Left lobe of liver (tissue), 2 donors: ENCODE data around the gene CXCR6. TPM values are rescaled to one million over a fixed set of nuclear protein-coding genes. Genes with fewer than 3 reads are reported as not detected.

Experiments used
- ATAC-seq: fragments of 200-7000 bp; cut with Tn5 transposase; one replicate; pipeline ENCODE4 v1.9.1; 2020; ENCODE audit warnings: mild to moderate bottlenecking, moderate library complexity
- DNase-seq: peaks from one replicate; pipeline ENCODE4 v3.0.0-alpha.2; 2020; ENCODE audit warnings: low spot score
- total RNA-seq: library from RNA; stranded (reverse); gene quantifications from one replicate; pipeline ENCODE4 v1.2.1, GENCODE V29; 2021
- donor health status: DM: no; HTN: no; CAD: no; lungs with moderate emphysema.
- donor health status: DM: no; HTN: yes; CAD: no.

The CXCR6 gene
- total RNA-seq, 1 donor from 2014 or later, result not detected

DNA sequence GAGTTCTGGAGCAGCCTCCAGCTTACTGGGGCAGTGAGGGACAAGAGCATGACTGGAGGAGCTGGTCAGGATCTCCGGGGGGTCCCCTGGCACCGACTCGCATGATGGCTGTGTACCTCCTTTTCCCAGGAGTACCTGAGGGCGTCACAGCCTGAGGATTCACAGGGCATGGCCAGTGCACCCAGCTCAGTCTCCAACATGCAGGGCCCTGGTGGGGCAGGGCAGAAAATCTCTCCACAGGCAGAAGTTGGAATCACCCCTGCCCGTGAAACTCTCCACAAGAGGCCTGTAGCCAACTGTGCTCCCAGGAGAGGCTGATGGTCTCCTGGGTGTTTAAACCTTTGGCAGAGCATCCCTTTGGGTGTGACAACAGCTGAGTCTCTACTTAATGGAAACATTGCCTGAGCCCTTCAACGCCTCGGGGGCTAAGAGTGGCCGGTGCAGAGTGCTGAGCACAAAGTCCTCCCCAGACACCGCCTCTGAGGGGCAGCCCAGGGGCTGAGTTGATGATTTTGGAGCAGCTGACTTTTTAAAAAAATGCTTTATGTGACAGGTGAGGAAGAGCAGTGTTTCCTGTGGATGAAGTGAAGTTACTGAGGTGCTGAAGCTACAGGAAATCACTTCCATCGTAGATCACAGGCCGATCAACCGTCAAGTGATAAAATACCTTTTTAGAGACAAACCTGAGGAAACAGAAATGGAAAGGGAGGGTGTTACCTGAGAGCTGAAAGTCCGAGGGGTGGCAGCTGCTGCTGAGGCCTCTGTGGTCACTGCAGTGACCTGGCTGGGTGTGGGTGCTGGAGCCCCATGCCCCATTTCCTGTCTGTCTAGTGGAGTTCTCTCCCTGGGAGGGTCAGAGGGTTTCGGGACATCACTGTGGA, 21.9 kb upstream of the CXCR6 start:
- no peak for ATAC-seq
- no peak for DNase-seq

DNA sequence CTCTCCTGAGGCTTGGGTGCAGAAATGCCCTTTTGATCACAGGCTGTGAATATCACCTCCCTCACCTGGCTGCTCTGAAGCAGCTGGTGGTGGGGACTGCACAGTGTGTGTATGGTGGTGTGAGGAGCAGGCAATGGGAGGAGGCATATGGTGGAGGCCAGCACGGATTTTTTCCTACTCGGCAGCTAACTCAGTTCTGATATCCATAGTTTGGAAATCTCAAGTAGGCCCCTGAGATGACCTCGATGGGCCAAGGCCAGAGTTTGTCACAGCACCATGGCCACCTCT, 21.3 kb upstream of the CXCR6 start:
- no peak for ATAC-seq
- DNase-seq, result no peak

DNA sequence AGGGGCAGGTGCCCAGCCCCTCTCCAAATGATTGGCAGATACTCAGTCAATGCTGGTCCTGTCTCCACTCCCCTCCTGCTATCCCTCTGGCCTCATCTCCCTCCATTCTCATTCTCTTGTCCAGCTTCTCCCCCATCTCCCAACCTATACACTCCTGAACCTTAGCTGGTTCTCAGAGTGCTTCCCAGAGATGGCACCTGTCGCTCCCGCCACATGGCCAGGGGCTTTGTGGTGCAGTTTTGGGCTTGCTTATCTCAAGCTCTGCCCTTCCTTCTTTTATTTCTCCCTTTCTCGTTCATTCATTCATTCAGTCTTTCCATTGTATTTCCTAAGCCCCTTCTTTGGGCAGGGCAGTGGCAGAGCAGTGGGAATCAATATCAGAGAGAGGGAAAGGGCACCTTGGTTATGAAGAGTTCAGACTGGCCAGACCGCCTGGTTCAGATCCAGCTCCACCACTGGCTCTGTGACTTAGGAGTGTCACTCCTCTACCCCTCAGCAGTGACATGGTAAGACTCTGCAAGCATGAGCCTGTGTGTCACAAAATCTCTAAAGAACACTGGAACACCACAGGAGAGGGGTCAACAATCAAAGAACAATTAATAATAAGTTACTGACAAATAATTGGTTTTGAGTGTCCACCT, 20.2 kb upstream of the CXCR6 start:
- DNase-seq (no peak), ATAC-seq (no peak)

DNA sequence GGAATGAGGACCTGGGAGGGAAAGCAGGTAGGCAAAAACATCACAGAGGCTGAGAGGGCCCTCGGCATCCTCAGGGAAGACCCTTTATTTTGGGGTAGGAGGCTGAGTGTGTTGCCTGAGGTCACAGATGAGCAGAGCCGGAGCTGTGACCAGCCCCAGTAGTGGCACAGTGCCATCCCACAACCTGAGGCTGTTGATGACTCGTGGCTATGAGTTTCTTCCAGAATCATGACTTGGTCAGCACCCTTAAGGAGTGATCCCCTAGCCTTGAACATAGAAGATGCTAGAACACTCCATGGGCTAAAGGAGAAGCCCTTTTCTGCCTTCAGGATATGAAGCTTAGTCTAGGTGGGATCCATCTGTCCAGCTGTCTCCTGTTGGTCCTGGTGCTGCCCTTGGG, 19.5 kb upstream of the CXCR6 start:
- no peak for ATAC-seq

DNA sequence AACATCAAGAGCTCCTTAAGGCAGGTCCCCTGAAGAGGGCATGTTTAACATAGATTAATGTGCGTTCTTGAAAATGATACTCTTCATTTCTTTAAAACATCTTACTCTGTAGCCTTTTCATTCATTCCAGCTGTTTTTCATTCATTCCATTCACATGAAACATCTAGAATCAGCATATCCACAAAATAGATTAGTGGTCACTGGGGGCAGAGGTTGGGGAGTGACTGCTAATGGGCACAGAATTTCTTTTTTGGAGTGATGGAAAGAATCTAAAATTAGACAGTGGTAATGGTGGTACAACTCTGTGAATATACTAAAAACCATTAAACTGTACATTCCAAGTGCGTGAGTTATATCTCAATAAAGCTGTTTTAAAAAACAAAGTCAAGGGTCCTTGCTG, 15.4 kb upstream of the CXCR6 start:
- DNase-seq, result no peak

More for the DNA sequence above, 19.5 kb upstream of the CXCR6 start:
- no peak for DNase-seq

DNA sequence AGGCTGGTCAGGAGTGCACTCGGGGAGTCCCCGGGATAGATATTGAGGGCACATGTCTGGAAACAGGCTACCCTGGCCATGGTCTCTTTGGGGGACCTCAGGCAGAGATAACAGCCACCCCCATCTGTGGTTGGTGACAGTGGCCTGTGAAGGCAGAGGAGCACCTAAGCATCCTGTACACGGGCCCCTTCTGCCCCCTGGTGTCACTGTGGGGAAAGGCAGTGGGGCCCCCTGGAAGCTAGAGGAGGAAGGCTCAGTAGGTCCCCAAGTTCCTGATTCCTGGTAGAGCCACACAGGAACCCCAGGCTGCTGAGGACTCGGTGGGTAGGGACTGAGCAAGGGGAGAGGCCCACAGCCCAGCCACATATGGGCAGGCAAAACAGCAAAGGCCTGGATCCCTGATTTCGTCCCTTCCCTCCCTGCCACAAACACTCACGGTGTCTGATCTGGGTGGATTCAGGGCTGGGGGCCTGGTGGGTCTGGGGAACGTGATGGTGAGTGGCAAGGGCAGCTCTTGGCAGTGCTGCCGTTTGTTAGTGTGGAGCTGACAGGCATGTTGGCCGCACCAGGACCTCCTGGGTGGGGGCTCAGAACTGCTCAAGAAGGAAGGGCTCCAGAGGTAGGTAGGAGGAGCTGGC, 14.1 kb upstream of the CXCR6 start:
- ATAC-seq (peak; percentile 93), DNase-seq (peak; percentile 53)

More for the DNA sequence above, 15.4 kb upstream of the CXCR6 start:
- no peak for ATAC-seq

DNA sequence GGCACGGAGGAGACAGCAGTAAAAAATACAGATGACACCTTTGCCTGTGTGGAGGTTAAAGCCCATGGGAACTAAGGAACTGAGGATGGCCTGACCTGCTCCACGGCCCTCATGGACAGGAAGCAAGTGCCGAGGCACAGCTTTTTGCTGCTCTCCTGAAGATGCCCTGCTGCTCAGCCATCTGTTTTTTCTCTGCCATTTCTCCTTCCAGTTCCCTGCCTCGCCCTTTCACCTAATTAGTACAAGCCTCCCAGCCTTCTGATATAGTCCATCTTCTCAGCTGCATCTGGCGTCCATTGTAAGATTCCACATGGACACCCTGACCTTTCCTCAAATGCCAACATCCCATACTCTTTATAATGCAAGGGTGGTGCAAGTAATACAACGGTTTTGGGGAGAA, 11.8 kb upstream of the CXCR6 start:
- ATAC-seq, result no peak

DNA sequence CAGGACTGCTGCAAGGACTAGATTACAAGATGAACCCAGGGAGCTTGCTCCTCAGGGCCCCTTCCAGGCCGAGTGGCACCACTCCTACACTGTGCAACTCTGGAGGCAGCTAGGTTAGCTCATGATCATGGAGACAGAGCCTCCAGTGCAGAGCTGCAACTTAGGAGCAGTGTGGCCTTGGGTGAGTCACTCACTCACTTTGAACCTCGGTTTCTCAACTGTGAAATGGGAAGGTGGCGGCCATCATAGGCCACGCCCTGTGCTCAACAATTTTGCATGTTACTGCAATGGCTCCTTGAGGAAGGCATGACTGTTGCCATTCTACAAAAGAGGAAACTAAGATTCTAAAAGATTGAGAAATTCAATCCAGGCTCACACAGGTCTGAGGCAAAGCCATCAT, 11.2 kb upstream of the CXCR6 start:
- ATAC-seq (no peak), DNase-seq (no peak)

More for the DNA sequence above, 11.8 kb upstream of the CXCR6 start:
- no peak for DNase-seq

DNA sequence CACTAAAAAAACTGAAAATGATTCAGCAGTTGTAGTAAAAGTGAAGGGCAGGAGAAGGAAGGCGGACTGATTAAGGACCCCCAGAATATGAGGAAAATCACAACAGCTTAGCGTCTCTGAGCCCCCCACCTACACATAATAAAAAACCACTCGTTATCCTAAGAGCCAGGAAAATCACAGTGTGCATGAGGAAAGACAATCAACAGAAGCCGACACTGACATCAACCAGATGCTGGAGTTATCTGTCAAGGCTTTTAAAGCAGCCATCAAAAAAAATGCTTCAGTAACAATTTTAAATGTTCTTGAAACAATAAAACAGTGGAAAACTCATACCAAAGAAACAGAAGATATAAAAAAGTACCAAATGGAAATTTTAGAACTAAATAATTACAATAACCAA, 9.7 kb upstream of the CXCR6 start:
- DNase-seq (no peak), ATAC-seq (no peak)

DNA sequence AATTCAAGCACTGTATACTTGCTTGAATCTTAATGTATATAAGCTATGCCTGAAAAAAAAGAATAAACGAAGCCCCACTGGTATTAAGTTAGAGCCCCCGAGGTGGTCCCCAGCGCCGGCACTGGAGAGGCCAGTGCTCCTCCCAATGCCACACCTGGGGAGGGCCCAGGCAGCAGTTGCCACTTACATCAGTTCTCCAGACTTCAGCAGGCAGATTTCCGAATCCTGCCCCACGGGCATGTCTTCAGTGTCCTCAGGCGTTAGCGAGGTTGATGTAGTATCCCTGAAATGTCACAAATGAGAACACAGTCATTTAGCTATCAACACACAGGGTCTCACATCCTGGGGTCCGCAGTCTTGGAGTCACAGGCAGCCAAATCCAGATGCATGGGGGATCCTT, 7.0 kb upstream of the CXCR6 start:
- ATAC-seq, result no peak
- DNase-seq, result no peak

DNA sequence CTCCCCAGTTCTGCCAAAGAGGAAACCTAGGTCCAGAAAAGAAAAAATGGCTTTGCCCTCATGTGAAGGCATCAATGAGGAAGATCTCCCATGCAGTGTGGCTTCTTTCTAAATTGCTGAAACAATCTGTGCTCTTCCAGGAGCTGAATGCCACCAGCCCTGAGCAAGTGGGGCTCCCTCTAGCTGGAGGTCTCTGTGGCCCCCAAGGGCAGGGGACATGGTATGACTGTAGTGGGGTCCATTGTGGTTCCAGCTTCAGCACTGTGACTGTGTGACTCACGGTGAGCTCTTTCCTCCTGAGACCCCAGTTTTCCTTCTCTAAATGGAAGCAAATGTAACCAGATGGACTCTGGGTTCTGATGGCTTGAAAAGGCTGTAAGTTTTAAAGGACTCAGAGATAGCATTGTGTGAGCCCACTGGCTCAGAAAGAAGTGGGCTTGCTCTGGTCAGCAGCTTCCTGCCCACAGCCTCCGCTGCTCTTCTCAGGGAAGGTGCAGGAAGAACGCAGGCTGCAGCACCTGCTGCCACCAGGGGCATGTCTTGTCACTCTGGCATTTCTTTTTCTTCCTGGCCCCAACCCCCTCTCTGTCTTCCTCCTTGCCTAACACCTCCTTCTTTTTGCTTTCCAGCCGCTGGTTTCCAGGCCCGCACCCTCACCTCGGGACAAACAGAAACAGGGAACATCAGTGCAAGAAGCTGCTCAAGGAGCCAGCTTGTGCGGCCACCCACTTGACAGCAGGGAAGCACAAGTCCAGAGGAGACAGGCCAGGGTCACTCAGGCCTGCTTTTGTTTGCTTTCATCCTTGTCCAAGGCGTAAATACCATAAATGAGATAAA, 5.8 kb upstream of the CXCR6 start:
- DNase-seq, result no peak

DNA sequence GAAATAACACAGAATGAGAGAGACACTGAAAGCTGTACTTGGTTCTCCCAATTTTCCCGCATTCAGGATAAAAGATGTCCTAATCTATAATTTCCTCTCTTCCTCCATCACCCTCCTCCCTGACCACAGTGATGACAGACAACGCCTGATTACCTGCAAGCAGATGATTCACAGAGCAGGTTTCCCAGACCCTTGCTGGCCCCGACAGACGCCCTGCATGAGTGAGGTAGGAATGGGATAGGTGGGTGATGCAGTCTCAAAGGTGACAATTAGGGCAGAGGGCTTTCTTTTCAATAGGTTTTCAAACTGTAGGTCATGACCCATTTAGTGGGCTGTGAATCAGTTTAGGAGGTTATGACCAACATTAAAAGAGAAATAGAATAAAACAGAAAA, 5.2 kb upstream of the CXCR6 start:
- ATAC-seq (no peak), DNase-seq (no peak)

More for the DNA sequence above, 5.8 kb upstream of the CXCR6 start:
- ATAC-seq, result no peak

DNA sequence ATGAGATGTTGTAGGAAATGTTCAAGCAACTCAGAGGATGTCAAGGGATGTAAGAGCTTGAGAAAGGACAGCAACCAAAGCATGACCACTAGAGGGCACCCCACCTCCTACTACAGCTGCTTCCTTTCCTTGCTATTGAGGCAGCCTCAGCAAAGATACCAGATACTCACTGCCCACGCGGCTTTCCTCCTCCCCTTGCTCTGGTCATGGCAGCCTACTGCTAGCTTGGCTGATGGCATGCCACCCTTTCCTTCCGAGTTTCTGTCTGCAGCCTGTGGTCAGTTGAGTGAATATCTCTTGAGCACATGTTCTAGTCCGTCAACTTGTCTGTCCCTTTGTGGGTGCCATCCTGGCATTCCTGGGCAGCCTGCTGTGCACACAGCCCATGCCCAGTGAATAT, 4.4 kb upstream of the CXCR6 start:
- ATAC-seq (peak; percentile 97), DNase-seq (peak; percentile 77)

DNA sequence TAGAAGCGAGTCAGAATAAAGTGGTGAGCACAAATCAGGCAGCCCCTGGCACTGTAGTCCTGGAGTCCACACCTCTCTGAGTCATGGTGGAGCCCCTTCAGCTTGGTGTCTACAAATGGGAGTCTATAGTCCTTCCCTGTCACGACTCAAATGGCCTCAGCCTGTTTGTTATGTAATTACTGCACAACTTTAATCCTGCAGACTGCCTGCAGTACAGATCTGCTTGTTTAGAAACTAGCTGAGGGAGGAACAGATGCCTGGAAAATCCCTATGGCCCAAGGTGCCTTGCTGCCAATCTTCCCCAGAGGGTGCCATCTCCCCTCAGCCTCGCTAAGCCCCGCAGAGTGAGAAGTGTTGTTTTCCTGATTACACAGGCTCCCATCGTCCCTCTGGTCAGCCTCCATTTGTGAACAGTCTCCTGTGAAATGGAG, 3.9 kb upstream of the CXCR6 start:
- ATAC-seq, result peak; percentile 15
- no peak for DNase-seq

DNA sequence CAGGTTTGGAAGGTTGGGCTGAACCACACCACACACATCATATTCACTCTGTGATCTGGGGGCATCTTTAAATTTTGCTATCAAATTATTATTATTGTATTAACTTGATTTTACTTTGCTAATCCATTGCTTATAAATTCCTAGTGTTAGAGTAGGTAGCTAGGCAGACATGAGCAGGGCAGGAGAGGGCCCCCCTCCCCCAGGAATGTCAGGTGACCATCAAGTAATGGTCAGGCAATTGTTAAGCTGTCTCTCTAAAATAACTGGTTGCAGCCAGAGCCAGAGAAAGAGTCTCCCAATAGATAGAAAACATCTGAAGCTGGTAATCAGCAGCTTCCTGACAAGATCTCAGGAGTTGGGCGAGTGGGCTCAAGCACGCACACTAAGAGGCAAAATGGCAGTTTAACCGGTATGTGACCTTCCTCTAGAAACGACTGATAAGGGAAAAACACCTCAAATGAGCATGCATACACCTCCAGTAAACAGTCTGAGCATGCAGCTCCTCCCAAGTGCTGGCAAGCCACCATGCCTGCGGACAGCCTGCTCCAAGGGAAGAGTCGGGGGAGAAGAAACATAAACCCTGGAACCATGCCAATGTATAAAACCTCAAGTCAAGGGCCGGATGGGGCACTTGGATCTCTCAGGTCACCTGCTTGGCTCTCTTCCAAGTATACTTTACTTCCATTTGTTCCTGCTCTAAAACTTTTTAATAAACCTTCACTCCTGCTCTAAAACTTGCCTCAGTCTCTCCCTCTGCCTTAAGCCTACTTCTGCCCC, 3.1 kb upstream of the CXCR6 start:
- DNase-seq (no peak), ATAC-seq (no peak)

DNA sequence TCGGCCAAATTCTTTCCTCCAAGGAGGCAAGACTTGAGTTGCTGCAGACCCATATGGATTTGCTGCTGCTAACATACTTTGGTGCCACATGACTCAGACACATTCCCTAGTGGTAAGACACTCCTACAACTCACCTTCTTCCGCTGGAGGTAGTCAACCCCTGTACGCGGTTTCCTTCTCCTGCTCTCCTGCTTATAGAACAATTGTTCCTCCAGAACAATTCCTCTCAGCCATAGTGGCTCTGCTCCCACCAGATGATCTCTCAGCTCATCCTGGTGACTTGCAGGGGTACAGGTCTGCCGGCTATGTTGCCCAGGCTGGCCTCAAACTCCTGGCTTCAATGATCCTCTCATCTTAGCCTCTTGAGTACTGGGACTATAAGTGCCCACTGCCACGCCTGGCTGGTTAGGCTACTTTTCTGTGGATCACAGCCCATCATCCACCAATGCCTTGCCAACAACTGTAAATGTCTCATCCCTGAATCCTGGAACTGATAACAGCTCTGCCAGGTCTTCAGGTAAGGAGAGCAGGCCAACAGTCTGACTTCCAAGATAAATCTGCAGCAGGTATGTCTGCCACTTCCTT, 2.4 kb upstream of the CXCR6 start:
- ATAC-seq, result no peak
- DNase-seq, result no peak

DNA sequence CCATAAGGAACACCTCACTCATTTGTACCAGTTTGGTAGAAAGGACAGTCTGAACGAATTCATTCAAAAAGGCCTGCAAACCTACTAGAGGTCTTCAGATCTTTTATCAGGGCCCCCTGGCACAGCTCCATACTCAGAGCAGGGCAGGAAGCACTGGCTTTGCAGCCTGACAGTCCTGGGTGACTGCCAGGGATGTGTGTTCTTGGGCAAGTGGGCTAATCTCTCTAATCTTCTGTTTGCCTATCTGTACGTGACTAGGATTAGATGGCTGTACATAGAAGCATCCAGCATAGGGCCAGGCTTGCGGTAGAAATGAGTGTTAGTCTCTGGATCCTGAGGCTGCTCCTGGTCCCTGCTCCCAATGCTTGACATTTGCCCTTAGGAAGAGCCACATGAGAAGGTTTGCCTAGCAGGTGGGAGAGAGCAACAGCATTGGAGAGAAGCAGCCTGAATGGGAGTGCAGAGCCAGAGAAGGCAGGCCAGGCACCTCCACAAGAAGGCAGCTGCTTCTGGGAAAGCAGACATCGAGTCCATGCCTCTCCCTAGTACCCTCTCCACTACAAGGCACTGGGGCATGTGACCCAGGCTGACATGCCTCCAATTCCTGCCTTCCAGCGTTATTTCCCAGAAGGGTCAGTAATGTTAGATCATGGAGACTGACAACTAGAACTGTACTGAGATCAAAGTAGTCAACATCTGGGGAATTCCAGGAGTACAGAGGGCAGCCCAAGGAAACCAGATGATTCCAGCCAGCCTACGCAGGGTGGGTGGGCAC, 1.0 kb upstream of the CXCR6 start:
- no peak for DNase-seq

DNA sequence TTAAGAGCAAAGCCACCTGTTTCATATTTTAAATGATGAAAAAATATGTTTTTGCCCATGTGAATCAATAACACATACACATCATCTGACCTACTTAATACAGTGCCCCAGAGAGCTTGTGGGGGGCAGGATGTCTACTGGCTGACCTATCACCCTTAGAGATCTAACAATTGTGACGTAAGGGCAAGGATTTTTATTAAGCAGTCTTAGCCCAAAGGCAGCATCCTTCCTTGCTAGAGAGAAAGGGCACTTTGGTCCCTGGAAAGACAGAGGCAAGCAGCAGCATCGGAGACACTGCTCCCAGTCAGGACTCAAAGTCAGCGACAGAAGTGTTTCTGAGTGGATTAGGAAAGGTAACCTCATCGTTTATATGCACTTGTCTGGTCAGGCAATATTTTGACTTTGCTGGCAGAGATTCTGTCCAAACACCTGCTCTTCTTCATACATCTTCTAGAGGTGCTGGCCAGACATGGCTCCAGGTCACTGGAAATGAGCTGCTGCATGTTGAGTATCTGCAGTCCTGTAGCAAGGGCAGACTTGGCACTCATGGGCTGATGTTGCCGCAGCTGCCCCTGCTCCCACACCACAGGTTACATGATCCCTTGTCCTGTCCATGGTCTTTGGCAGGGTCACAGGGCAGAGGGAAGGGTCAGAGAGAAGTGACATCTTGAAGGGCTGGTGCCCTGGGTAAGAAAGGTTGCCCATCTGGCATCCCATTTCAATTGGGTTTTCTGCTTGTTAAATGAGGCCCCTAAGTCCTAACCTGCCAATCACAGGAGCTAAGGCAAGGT, 1.8 kb downstream of the CXCR6 start:
- ATAC-seq (no peak), DNase-seq (no peak)

More for the DNA sequence above, 1.0 kb upstream of the CXCR6 start:
- ATAC-seq, result no peak
